Measurements from ENCODE around the gene ADRB2.

ADRB2 gene

GRCh38 chr5:148786456-148786855 lies 40.0 kb upstream of the ADRB2 start:
- CTCF ChIA-PET = interaction anchor here (1.2 to 1.3 kb wide), 2 partner anchors 53 to 250 kb away, joined by 4 read pairs; no protein-coding TSS in a partner anchor
- H3K4me3 ChIP-seq (ENCODE audit: low read depth, low read length) = no peak overlapping the region
- DNase-seq (ENCODE audit: low read depth, low spot score) = no peak
- POLR2A ChIA-PET = no interaction called here
- TF ChIP-seq CTCF (IDR thresholded peaks at IDR 0.05; ENCODE audit: insufficient read depth, low read length, missing control alignments) = no peak

DNA sequence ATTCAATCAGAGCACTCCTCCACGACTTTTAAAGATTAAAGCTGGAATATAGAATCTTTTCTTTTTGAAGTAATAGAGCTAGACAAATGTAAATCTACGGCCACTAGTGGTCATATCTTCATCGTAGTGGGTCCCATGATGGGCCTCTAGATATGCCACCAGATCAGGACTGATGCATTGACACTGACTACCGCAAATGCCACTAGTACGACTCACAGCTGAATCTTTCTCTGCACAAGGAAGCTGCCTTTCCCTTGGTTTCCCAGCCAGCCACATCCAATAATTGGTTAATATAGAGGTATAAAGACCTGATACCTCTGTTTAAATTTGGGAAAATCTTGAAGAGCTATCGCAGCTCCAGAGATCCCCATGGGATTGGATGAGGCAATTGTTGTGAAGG lies 37.8 kb upstream of the ADRB2 start:
- no peak for TF ChIP-seq CTCF (IDR thresholded peaks at IDR 0.05; ENCODE audit: insufficient read depth, low read length, missing control alignments)
- no peak overlapping the region for H3K4me3 ChIP-seq (ENCODE audit: low read depth, low read length)
- ChIA-PET CTCF (interaction anchor here (0.7 to 2.9 kb wide), 7 partner anchors 10 to 246 kb away, joined by 3 to 11 read pairs (median 4); no protein-coding TSS in a partner anchor), POLR2A (no interaction called here)
- no peak for DNase-seq (ENCODE audit: low read depth, low spot score)

DNA sequence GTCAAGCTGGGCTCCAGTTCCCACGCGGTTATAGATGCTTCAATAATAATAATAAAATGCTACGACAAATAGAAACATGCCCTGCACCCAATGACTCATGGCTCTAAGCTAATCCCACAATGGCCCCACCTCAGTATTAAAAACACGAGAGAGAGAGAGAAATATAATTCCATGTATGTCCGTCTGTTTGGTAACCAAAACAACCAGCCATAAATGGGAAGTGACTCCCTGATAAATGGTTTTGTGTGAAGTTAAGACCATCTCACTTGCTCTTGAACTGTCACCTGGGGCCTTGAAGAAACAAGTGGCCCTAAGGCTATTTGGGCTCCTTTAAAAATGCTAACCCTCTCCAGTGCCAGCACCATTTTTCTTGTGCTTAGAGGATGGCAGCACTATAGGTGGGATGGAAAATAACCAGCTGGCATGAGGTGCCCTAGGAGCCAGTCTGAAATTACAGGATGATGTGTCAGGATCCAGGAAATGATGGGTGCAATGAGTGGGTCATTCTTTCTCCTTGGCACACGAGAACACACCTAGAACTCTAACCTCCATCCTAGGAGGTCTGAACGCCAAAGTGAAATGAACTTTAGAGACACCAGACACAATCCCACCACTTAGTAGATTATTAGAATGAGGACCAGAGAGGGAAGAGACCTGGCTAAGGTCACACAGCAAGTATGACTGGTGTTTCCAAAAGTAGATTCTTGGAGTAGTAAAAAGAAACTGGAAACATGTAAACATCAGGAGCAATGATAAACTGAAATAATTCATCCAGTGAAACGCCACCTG lies 35.7 kb upstream of the ADRB2 start:
- TF ChIP-seq CTCF (IDR thresholded peaks at IDR 0.05; ENCODE audit: insufficient read depth, low read length, missing control alignments) = no peak
- ChIA-PET CTCF (interaction anchor here (1.0 to 2.2 kb wide), 5 partner anchors 8 to 167 kb away, joined by 3 to 5 read pairs (median 4); no protein-coding TSS in a partner anchor), POLR2A (no interaction called here)
- no peak overlapping the region for H3K4me3 ChIP-seq (ENCODE audit: low read depth, low read length)
- no peak for DNase-seq (ENCODE audit: low read depth, low spot score)

DNA sequence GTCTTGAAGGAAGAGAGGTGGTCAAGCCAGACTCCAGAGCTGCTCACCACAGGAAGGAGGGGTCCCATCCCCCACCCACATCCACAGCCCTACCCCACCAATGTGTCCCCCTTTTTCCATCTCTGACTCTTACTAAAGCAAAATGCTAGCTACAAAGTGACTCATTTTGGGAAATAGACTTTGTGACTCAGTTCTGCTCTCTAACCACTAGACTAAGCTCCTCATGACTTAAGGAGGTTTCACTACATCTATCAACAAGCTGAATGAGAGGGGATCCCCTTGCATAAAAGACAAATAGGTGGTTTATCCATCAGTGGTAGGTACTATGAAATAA lies 35.1 kb upstream of the ADRB2 start:
- CTCF ChIA-PET = interaction anchor here (0.7 to 1.6 kb wide), 4 partner anchors 13 to 61 kb away, joined by 3 to 5 read pairs (median 4); no protein-coding TSS in a partner anchor
- no peak for DNase-seq (ENCODE audit: low read depth, low spot score)
- no peak overlapping the region for H3K4me3 ChIP-seq (ENCODE audit: low read depth, low read length)
- no peak for TF ChIP-seq CTCF (IDR thresholded peaks at IDR 0.05; ENCODE audit: insufficient read depth, low read length, missing control alignments)
- POLR2A ChIA-PET = no interaction called here

- ChIA-PET CTCF (interaction anchor here (0.7 to 1.6 kb wide), 4 partner anchors 13 to 61 kb away, joined by 3 to 5 read pairs (median 4); no protein-coding TSS in a partner anchor), POLR2A (no interaction called here)
- no peak overlapping the region for H3K4me3 ChIP-seq (ENCODE audit: low read depth, low read length)
- no peak for TF ChIP-seq CTCF (IDR thresholded peaks at IDR 0.05; ENCODE audit: insufficient read depth, low read length, missing control alignments)
- DNase-seq (ENCODE audit: low read depth, low spot score) = no peak
Observed at GRCh38 chr5:148791696-148792095, 34.7 kb upstream of the ADRB2 start.

DNA sequence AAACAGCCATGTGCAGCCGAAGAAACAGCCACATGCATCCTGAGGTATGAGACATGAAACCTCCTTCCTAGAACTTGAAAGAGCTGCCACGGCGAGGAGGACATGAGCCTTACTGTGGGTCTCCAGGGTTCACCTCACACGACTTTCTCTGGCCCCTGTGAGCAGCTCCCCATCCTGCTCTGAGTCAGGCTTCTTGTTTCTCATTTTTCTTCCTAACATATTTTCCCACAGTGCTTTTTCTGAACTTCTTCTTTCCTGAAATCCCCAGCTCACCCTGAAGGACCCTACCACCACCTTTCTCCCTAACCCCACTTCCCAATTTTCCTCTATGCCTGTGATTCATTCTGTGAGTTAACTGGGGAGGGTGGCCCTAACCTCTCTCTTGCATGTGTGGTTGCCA lies 33.7 kb upstream of the ADRB2 start:
- TF ChIP-seq CTCF (IDR thresholded peaks at IDR 0.05; ENCODE audit: insufficient read depth, low read length, missing control alignments) = no peak
- H3K4me3 ChIP-seq (ENCODE audit: low read depth, low read length) = no peak overlapping the region
- POLR2A ChIA-PET = interaction anchor here (0.6 kb wide), 1 partner anchor 16 kb away, joined by 3 read pairs; no protein-coding TSS in a partner anchor
- CTCF ChIA-PET = interaction anchor here (0.9 kb wide), 1 partner anchor 62 kb away, joined by 3 read pairs; no protein-coding TSS in a partner anchor
- no peak for DNase-seq (ENCODE audit: low read depth, low spot score)
